Measurements from ENCODE around the gene STXBP6. TPM values are rescaled to one million over a fixed set of nuclear protein-coding genes. Genes with fewer than 3 reads are reported as not detected.

Gene STXBP6
- total and polyA plus RNA-seq, 2 experiments from 2014 or later: 19.7 to 29.0 TPM

- Mint-ChIP-seq H3K27me3 (ENCODE audit: insufficient read depth, low read depth, poor library complexity) (no peaks in the 10 kb centered on the region), H3K9me3 (no peaks in the 10 kb centered on the region; the same call in 2 of the 3 replicates)
- ATAC-seq: no peak
Observed at GRCh38 chr14:25080682-25081081, 30.7 kb upstream of the STXBP6 start.

More at GRCh38 chr14:25080682-25081081, 30.7 kb upstream of the STXBP6 start:
- no peak overlapping the region for H2AFZ ChIP-seq
- H3K4me3 Mint-ChIP-seq: no peak overlapping the region
- DNase-seq (ENCODE audit: low spot score): no peak
- no peak overlapping the region for H3K27ac Mint-ChIP-seq
- H3K9me2 ChIP-seq (ENCODE audit: insufficient read depth): no peaks in the 10 kb centered on the region
- H3K4me1 ChIP-seq (ENCODE audit: insufficient read depth): no peaks in the 10 kb centered on the region
- H3K4me1 Mint-ChIP-seq: no peaks in the 10 kb centered on the region
- H3K36me3 ChIP-seq (ENCODE audit: insufficient read depth): no peaks in the 10 kb centered on the region
- no peaks in the 10 kb centered on the region for H3K27me3 ChIP-seq (ENCODE audit: insufficient read depth)
- H3K27ac ChIP-seq (ENCODE audit: low read depth): no peak overlapping the region
- no peak for TF ChIP-seq STAT1 (IDR thresholded peaks at IDR 0.05; ENCODE audit: unreplicated experiment)
- no peak for TF ChIP-seq ZNF331 (CRISPR knock-in tag; IDR thresholded peaks at IDR 0.05; ENCODE audit: low read depth)
- no peak for TF ChIP-seq CREB1 (CRISPR knock-in tag; IDR thresholded peaks at IDR 0.05; ENCODE audit: low read depth)
- no peak for TF ChIP-seq JUNB (IDR thresholded peaks at IDR 0.05; ENCODE audit: unreplicated experiment)
- no peak for TF ChIP-seq POLR2AphosphoS5 (IDR thresholded peaks at IDR 0.05; ENCODE audit: low read depth)
- TF ChIP-seq, protein P1, sequence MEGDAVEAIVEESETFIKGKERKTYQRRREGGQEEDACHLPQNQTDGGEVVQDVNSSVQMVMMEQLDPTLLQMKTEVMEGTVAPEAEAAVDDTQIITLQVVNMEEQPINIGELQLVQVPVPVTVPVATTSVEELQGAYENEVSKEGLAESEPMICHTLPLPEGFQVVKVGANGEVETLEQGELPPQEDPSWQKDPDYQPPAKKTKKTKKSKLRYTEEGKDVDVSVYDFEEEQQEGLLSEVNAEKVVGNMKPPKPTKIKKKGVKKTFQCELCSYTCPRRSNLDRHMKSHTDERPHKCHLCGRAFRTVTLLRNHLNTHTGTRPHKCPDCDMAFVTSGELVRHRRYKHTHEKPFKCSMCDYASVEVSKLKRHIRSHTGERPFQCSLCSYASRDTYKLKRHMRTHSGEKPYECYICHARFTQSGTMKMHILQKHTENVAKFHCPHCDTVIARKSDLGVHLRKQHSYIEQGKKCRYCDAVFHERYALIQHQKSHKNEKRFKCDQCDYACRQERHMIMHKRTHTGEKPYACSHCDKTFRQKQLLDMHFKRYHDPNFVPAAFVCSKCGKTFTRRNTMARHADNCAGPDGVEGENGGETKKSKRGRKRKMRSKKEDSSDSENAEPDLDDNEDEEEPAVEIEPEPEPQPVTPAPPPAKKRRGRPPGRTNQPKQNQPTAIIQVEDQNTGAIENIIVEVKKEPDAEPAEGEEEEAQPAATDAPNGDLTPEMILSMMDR (conservative IDR thresholded peaks at IDR 0.05; ENCODE audit: low read depth in 2 of 2): no peak
- no peak for TF ChIP-seq NANOG (IDR thresholded peaks at IDR 0.05; ENCODE audit: borderline replicate concordance)
- no peak for TF ChIP-seq ZNF462 (CRISPR knock-in tag; IDR thresholded peaks at IDR 0.05)
- TF ChIP-seq EZH2 (IDR thresholded peaks at IDR 0.05; ENCODE audit: low read depth, unreplicated experiment): no peak
- no peak for TF ChIP-seq EZH2phosphoT487 (IDR thresholded peaks at IDR 0.05; ENCODE audit: unreplicated experiment)
- no peak for TF ChIP-seq REST (IDR thresholded peaks at IDR 0.05; ENCODE audit: unreplicated experiment)
- TF ChIP-seq ZNF114 (CRISPR knock-in tag; IDR thresholded peaks at IDR 0.05): no peak
- TF ChIP-seq, protein P2, sequence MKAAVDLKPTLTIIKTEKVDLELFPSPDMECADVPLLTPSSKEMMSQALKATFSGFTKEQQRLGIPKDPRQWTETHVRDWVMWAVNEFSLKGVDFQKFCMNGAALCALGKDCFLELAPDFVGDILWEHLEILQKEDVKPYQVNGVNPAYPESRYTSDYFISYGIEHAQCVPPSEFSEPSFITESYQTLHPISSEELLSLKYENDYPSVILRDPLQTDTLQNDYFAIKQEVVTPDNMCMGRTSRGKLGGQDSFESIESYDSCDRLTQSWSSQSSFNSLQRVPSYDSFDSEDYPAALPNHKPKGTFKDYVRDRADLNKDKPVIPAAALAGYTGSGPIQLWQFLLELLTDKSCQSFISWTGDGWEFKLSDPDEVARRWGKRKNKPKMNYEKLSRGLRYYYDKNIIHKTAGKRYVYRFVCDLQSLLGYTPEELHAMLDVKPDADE (IDR thresholded peaks at IDR 0.05): no peak
- H3K79me2 ChIP-seq (replicated peaks; ENCODE audit: insufficient read depth): no peaks in the 10 kb centered on the region
- no peaks in the 10 kb centered on the region for H4K20me1 ChIP-seq (replicated peaks; ENCODE audit: insufficient read depth)
- no peak overlapping the region for H3K4me2 ChIP-seq
- no peaks in the 10 kb centered on the region for H3F3A ChIP-seq (replicated peaks; ENCODE audit: low read depth)
- H3K4me3 ChIP-seq: no peak overlapping the region
- H3K36me3 Mint-ChIP-seq (ENCODE audit: low read depth): no peaks in the 10 kb centered on the region

All from GM23338 (cell line).